Omental fat pad (tissue), 4 donors: ENCODE data around the gene HS1BP3. TPM values are rescaled to one million over a fixed set of nuclear protein-coding genes. Genes with fewer than 3 reads are reported as not detected.

Experiments used
- ATAC-seq: fragments of 150-250 bp; one replicate; pipeline ENCODE4 v1.9.1; 2016; ENCODE audit warnings: mild to moderate bottlenecking, moderate library complexity; ENCODE audit not compliant: low FRiP score
- DNase-seq: peaks from one replicate; pipeline ENCODE4 v3.0.0-alpha.2; 2019; ENCODE audit warnings: low spot score
- CTCF ChIP-seq, 3 donors: fragments of 450-650 bp; IDR thresholded peaks; one replicate each; pipeline ENCODE4 v1.5.1; 2016 to 2017; ENCODE audit warnings: antibody characterized with exemption in 3 of 3, mild to moderate bottlenecking in 3 of 3, moderate library complexity in 2 of 3
- total RNA-seq, 4 donors: library from RNA; depleted of rRNA; stranded (reverse); fragments of >200 nt; gene quantifications; one replicate each; pipeline ENCODE4 v1.1.0, GENCODE V29; 2016

The HS1BP3 gene
- total RNA-seq, 4 donors from 2014 or later = 17.7 to 30.3 (median 22.8) TPM

- no peak for TF ChIP-seq CTCF (IDR thresholded peaks at IDR 0.05)
- no peak for ATAC-seq
- DNase-seq = no peak
These were observed 18.4 kb downstream of the HS1BP3 start for GRCh38 chr2:20632446-20632990.

- no peak for TF ChIP-seq CTCF (IDR thresholded peaks at IDR 0.05)
- DNase-seq (no peak), ATAC-seq (no peak)
These were observed 19.1 kb downstream of the HS1BP3 start for GRCh38 chr2:20631617-20632307.

GRCh38 chr2:20630967-20631366 is 19.9 kb downstream of the HS1BP3 start:
- TF ChIP-seq CTCF (IDR thresholded peaks at IDR 0.05) = no peak
- ATAC-seq (no peak), DNase-seq (no peak)

- DNase-seq = no peak
- TF ChIP-seq CTCF (IDR thresholded peaks at IDR 0.05) = no peak
- no peak for ATAC-seq
These were observed 21.2 kb downstream of the HS1BP3 start for GRCh38 chr2:20629581-20630171.

GRCh38 chr2:20629181-20629580 is 21.7 kb downstream of the HS1BP3 start:
- ATAC-seq (no peak), DNase-seq (no peak)
- no peak for TF ChIP-seq CTCF (IDR thresholded peaks at IDR 0.05)

- DNase-seq = no peak
- TF ChIP-seq CTCF (IDR thresholded peaks at IDR 0.05) = no peak
- no peak for ATAC-seq
These were observed 23.1 kb downstream of the HS1BP3 start for GRCh38 chr2:20627712-20628380.
